CD4-positive, alpha-beta T cell treated with Interleukin-6 at 100 ng/mL for 8 hours (primary cell): ENCODE measurements around the gene ADPGK.
"Not testable (repeated sequence)": the region's sequence is repeated elsewhere in the genome, so short reads cannot be mapped to it uniquely, and the experiment has no call there.

Source experiments
- DNase-seq: peaks from one replicate; pipeline ENCODE4 v3.0.0-alpha.2; 2020; ENCODE audit warnings: mixed read lengths, low spot score

Gene ADPGK

DNA sequence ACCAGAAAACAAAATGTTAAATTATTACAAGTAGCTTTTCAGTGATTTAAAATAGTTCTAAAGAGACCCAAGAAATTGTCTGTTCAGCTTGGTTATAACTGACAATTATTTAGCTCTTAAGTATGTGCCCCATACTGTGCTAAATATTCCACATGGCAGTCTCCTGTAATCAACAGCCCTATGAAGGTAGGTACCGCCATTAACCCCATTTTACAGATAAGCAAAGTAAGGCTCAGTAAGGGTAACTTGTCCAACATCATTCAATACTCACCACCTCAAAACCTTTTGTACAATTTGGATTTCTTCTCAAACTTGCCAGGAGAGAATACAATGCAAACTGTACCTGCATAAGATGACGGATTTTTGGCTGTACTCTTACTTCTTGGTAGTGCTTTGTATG lies 33.9 kb downstream of the ADPGK start:
- no peak for DNase-seq

DNA sequence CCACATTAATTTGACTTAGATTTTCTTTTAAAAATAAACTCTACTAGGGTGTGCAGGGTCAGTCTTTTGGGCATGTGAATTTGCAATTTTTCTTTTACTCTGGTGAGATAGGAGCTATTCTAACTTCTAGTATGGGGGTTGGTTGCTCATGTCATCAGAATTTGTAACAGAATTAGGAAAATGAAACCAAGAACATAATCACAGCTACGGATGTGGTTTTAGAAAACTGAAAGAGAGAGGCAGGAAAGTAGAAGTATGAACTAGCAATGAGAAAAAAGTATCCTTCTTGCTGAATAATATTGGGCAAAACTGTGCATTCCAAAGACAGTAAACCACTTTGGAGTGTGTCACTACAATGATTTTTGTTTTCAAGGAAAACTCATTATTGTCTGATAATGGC lies 43.3 kb downstream of the ADPGK start:
- peak; percentile 34 for DNase-seq

DNA sequence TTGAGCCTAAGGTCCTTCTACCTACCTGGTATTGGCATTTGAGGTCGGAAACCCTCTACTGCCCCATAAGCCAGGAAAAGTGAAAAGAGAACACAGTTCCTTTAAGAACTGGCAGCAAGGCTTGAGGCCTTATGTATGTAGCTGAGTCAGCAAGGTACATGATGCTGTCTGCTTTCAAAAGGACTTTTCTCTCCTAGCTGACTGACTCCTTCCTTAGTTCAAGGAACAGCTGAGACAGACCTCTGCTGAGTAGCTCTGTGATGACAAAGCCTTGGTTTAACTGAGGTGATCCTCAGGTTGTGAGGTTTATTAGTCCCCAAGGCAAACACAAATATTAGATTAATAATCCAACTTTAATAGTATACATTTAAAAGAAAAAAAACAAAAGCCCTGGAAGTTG lies 45.8 kb downstream of the ADPGK start:
- DNase-seq = no peak

DNA sequence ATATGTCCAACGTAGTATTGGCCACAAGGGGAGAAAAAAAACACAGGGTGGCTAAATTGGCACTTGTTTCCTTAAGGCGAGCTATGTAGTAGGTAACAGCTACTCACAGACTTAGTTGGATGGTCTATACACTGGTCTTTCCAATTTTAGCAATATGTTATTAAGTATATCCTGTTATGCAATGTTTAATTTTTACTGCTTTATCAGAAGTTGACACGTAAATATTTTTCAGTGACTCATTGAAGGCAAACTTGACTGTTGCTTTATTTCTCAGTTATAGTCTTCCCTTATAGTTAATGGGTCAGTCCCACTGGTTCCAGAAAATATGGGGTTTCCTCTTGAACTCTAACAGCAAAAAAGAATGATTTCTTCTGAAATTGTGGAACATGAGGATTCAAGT lies 46.5 kb downstream of the ADPGK start:
- DNase-seq = no peak

DNA sequence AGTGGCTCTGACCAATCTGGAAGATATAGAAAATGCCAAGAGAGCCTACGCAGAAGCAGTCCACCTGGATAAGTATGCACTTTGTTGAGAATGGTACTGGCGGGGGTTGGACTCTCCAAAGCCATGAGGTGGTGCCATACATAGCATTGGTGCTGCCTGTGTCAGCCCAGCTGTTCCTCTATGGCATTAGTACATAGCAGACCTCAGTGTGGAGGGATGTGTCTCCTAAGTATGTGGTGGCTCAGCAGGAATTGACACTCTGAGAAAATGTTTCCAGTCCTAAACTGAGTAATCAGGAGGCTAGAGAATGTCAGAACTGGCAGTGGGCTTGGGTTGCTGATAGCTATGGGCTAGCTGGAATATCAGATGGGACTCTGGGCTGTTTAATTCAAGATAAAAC lies 48.4 kb downstream of the ADPGK start:
- DNase-seq = no peak

DNA sequence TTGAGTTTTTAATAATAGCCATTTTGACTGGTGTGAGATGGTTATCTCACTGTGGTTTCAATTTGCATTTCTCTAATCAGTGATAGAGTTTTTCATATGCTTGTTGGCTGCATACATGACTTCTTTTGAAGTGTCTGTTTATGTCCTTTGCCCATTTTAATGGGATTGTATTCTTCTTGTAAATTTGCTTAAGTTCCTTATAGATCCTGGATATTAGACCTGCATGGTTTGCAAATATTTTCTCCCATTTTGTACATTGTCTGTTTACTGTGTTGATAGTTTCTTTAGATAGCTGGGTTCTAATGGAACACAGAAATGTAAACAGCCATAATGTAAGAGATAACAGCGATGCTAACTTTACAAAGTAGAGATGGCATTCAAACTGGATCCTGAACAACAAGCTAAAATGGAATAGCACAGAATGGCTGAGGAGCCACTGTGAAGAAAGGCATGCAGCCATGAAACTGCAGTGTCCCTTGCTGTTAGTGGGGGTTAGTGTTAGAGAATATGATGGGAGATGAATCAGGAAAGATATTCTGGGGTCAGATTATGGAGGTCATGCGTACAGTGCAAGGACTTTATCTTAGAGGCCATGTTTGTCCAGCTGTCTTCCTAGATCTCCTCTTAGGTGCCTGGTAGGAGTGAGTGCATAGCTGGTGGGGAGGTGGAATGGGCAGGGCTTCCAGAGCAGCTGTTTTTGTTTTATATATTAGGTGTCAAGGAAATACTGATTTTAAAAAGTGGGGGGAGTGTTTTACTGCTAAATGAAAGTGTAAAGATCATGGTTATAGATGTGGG lies 49.4 kb downstream of the ADPGK start:
- no peak for DNase-seq

DNA sequence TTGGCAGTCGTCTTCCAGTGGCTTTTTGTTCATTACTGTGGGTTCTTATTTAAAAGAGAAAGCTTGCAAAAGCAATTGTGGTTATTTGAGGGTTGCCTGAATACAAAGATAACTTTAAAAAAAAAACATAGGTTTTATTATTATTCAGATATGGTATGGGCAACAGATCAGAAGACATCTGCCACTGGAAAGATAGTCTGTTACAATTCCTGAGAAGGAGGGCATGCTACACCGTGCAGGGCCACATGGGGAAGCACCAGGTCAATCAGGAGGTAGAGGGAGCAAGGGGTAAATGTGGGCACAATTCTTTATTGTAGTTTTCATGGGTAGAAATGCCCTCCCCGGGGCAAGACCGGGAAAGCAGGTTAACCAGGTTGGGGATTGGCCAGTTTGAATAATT lies 51.0 kb downstream of the ADPGK start:
- no peak for DNase-seq

DNA sequence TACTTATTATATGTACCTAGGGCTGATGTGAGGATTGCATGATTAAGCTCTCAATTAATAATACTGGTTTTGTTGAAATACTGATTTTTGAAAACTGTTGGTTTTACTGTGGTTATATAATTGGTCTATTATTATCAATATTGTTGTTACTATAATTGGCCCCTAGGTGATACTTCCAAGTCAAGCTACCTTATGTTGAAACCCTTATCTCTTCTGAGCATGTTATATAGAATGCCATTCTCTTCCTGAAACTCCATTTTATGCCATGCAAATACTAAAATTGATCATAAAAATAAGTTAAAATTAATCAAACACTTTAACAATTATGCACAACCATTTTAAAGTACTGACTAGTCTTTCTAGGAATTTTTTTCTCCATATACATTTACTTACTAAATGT lies 51.5 kb downstream of the ADPGK start:
- DNase-seq = no peak

DNA sequence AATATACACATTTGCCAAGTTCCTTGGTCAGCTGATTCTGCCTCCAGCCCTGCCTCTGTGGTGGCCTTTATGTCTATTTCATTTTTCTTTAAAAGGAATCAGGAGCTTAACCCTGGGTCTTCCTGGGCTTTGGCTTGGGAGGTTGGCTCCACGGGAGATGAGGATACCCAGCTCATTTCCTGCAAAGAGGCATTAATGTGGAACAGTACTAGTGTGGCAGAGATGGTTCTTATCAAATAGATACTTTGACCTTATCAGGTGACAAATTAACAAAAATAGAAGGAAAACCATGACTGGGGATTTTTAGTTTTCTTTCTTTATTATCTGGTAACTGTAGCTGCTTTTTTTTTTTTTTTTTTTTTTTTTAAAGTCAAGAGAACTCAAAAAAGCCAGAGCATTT lies 54.7 kb downstream of the ADPGK start:
- DNase-seq = no peak

DNA sequence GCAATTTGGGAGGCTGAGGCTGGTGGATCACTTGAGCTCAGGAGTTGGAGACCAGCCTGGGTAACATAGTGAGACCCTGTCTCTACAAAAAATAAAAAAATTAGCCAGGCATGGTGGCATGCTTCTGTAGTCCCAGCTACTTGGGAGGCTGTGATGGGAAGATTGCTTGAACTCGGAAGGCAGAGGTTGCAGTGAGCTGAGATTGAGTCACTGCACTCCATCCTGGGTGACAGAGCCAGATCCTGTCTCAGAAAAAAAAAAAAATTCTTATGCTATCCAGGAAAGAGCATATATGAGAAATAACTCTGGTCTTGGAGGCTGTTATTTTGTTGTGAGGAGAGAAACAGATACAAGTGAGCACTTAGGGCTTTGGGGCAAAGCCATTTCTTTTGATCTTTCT lies 55.3 kb downstream of the ADPGK start:
- DNase-seq = not testable (repeated sequence)

DNA sequence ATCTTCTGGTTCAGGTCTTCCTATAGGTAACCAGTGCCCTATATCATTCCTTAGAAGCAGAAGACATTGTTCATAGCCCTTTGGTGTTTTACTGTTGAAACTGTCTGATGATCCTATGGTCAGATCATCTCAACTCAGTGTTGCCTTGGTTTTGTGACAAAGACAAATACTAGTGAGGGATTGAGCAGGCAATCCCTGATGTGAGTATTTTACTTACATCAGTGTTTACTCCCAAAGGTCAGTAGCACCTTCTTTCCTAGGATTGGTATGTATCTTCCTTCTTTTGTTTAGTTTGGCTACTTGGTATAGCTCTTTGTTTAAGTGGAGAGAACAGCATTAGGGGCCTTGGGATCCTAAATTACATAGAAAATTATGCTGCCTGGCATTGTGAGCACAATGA lies 56.4 kb downstream of the ADPGK start:
- no peak for DNase-seq

DNA sequence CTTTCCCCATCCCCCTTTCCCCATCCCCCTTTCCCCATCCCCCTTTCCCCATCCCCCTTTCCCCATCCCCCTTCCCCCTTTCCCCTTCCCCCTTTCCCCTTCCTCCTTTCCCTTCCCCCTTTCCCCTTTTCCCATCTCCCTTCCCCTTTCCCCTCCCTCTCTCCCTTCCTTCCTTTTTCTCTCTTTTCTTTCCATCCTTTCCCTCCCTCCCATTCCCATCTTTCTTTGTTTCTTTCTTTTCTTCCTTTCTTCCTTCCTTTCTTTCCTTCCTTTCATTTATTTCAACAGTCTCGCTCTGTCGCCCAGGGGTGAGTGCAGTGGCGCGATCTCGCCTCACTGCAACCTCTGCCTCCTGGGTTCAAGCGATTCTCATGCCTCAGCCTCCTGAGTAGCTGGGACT lies 57.7 kb downstream of the ADPGK start:
- not testable (repeated sequence) for DNase-seq

DNA sequence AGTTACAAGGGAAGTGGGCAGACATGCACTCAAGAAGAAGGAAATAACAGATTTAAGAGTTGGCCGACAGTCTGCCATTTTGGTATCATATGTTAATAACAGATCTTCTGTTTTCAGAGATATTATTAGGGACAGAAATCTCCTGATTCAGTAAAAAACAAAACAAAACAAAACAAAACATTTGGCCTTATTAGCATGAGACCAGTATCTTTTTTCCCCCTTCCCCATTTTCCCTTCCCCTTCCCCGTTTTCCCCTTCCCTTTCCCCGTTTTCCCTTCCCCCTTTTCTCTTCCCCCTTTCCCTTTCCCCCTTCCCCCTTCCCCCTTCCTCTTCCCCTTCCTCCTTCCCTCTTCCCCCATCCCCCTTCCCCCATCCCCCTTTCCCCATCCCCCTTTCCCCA lies 58.1 kb downstream of the ADPGK start:
- DNase-seq = no peak

DNA sequence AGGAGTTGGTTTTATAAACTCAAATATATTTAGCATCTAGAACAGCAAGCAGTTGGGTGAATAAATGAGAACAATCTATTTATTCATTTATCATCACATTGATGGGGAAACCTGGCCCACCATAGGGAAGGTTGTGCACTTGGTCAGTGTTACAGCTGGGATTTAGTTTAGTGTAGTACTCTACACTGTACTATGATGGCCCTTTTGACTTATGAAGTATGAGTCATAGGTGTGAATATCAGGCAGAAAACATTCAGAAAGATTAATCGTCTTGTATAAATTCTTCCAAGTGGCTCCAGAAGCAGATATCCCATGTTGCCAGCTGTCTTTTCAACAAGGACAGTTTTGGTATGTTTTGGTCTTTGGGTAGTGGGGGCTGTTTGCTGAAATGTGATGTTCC lies 59.5 kb downstream of the ADPGK start:
- no peak for DNase-seq

DNA sequence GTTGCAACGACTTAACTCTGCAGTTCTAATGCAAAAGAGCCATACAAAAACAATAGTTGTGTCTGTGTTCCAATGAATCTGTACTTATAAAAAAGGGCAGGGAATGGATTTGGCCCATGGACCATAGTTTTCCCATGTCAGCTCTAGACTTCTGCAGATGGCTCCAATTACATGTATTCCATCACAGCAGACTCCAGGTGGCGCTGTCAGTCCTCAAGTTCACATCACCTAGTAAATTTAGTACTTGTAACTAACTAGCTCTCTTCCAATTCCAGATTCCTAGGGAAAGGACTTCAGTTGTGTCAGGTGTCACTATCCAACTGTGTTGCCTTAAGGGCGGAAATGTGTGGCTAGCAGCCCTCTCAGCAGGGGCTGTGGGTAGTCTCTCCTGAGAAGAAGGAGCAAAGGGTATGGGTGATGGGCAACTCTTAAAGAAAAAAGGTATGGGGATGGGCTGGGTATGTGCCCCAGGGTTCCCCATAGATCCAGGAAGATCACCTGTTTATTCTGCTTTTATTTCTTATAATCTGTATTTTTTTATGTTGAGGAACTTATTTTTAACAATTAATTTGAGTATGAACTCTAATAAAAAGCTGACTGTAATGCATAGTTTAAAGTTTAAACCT lies 61.4 kb downstream of the ADPGK start:
- DNase-seq = peak; percentile 66

DNA sequence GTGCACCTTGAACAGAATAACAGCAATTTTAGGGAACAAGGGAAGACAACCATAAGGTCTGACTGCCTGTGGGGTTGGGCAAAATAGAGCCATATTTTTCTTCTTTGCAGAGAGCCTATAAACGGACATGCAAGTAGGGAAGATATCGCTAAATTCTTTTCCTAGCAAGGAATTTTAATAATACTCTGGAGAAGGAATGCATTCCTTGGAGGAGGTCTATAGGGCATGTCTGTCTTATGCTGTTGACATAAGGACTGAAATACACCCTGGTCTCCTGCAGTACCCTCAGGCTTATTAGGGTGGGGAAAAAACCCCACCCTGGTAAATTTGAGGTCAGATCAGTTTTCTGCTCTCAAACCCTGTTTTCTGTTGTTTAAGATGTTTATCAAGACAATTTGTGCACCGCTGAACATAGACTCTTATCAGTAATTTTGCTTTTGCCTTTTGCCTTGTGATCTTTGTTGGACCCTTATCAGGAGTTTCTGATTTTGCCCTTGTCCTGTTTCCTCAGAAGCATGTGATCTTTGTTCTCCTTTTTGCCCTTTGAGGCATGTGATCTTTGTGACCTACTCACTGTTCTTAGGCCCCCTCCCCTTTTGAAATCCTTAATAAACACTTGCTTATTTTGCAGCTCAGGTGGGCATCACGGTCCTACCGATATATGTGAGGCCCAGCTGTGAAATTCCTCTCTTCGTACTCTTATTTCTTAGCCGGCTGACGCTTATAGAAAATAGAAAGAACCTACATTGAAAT lies 74.8 kb downstream of the ADPGK start:
- not testable (repeated sequence) for DNase-seq

DNA sequence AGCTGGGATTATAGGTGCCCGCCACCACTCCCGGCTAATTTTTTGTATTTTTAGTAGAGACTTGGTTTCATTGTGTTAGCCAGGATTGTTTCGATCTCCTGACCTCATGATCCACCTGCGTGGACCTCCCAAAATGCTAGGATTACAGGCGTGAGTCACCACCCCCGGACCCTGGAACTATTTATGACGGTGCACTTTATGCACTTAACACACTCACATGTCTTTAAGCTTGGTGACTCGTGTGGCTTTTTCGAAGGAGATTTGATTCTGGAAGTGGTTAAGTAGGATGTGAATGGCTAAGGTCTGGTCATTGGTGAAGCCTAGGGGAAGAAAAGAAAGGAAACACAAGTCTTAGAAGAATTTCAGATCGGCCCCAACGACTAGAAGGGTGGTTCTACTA lies 77.3 kb downstream of the ADPGK start:
- DNase-seq = no peak
